ENCODE results near the gene EIF5A2. TPM values are rescaled to one million over a fixed set of nuclear protein-coding genes. Genes with fewer than 3 reads are reported as not detected.

The EIF5A2 gene
- total RNA-seq, 4 donors from 2014 or later = 1.8 to 37.4 (median 3.3) TPM

GRCh38 chr3:170839518-170840100, 68.8 kb downstream of the EIF5A2 start:
- no peak for DNase-seq
- intact Hi-C loops (cut with DNase I; ENCODE audit: low total_unique reads) (no loop called here), in situ Hi-C loops (cut with MboI; ENCODE audit: low pct_ligation_motif_present in 1 of 4, low pct_unique_long_range_greater_than_20kb in 1 of 4, low sequenced_read_pairs in 3 of 4) (loop anchor here in 1 of 4 donors (25.0 kb wide), 1 partner anchor 527 kb away; no protein-coding TSS in a partner anchor)
- no peak for TF ChIP-seq POLR2AphosphoS5 (IDR thresholded peaks at IDR 0.05)
- no peak for TF ChIP-seq POLR2A (IDR thresholded peaks at IDR 0.05)
- no peak for TF ChIP-seq EP300 (IDR thresholded peaks at IDR 0.05; ENCODE audit: low read depth)
- no peak for TF ChIP-seq CTCF (IDR thresholded peaks at IDR 0.05)
- H3K4me3 ChIP-seq = no peak overlapping the region
- H3K27me3 ChIP-seq = peaks cover 2% of the 10 kb centered on the region
- no peak overlapping the region for H3K27ac ChIP-seq
- H3K36me3 ChIP-seq = no peaks in the 10 kb centered on the region
- no peaks in the 10 kb centered on the region for H3K9me3 ChIP-seq
- H3K4me1 ChIP-seq = no peaks in the 10 kb centered on the region
- 86 to 100% methylated on average over 1 to 3 of the region's 3 CpGs for WGBS, 2 donors (ENCODE audit: low coverage in 1 of 2)

Other genes with a start within 250 kb of the EIF5A2 start
- gene RPL22L1, start 38.4 kb downstream of the EIF5A2 start, total RNA-seq = 10 to 100 TPM in 3 of 4 donors, 1 to 10 TPM in 1; 6.0 to 48.3 (median 26.7) TPM
- gene SLC2A2, start 118.1 kb upstream of the EIF5A2 start, total RNA-seq = not detected

Data from transverse colon (tissue), 4 donors.